Immature natural killer cell (primary cell): ENCODE results near the gene DOCK10. TPM values are rescaled to one million over a fixed set of nuclear protein-coding genes. Genes with fewer than 3 reads are reported as not detected.

ENCODE experiments used
- DNase-seq, 3 donors: peaks; one replicate each; pipeline ENCODE4 v3.0.0; 2022; ENCODE audit warnings: mixed read lengths in 1 of 3
- H3K27ac Mint-ChIP-seq, 6 donors: one replicate each; pipeline ENCODE4 v1.8.0; 2020; ENCODE audit warnings: mixed read lengths in 6 of 6, mild to moderate bottlenecking in 5 of 6, inconsistent platforms in 4 of 6, moderate library complexity in 3 of 6
- H3K27me3 Mint-ChIP-seq, 3 donors: one replicate each; pipeline ENCODE4 v1.8.0; 2020 to 2021; ENCODE audit warnings: low read depth in 3 of 3, mild to moderate bottlenecking in 3 of 3, mixed read lengths in 3 of 3, moderate library complexity in 3 of 3, inconsistent platforms in 1 of 3
- H3K36me3 Mint-ChIP-seq, 3 donors: one replicate each; pipeline ENCODE4 v1.8.0; 2020; ENCODE audit warnings: mixed read lengths in 3 of 3, inconsistent platforms in 2 of 3, mild to moderate bottlenecking in 2 of 3
- H3K4me1 Mint-ChIP-seq, 2 donors: one replicate each; pipeline ENCODE4 v1.8.0; 2020; ENCODE audit warnings: inconsistent platforms in 2 of 2, mild to moderate bottlenecking in 2 of 2, mixed read lengths in 2 of 2, moderate library complexity in 1 of 2
- H3K4me3 Mint-ChIP-seq, 5 donors: one replicate each; pipeline ENCODE4 v1.8.0; 2020; ENCODE audit warnings: mild to moderate bottlenecking in 5 of 5, mixed read lengths in 5 of 5, inconsistent platforms in 3 of 5, moderate library complexity in 3 of 5
- H3K9me3 Mint-ChIP-seq, 6 donors: one replicate each; pipeline ENCODE4 v1.8.0; 2020; ENCODE audit warnings: mild to moderate bottlenecking in 6 of 6, mixed read lengths in 6 of 6, inconsistent platforms in 4 of 6, moderate library complexity in 3 of 6
- polyA plus RNA-seq, 3 donors: library from polyadenylated mRNA; unstranded; fragments of 300-500 nt; fragmentation: Illumina TruSeq; gene quantifications; one replicate each; pipeline ENCODE4 v1.2.3, GENCODE V29; 2021

DOCK10 gene
- polyA plus RNA-seq, 3 donors from 2014 or later = 10.2 to 61.9 (median 22.9) TPM

DNA sequence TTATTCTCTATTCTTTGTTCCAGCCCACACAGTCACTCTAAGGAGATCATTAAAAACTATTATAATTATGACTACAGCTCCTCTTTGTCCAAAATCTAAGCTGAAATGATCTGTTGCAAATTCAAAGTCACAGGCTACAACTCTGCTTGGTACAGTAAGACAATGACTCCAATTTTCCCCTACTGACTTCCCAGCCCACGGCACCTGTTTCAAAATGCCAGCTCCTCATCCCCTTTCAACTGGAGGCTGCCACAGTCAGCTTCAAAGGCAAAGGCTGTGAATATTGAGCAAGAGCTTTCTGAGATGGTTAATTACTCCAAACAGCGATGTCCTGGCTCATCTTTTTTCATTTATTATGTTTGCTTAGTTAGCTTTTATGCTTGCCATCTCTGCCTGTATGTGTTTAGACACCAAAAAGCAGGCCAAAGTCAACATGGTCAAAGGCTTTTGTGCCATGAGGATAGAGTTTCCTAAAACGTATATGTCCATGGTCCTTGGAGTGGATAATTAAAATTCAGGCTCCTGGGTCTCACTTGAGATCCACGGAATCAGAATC lies 141.1 kb downstream of the DOCK10 start:
- H3K4me1 Mint-ChIP-seq = peaks cover 15 to 79% of the 10 kb centered on the region in 2 donors
- peaks cover 5 to 11% (median 7%) of the 10 kb centered on the region in 3 donors for H3K36me3 Mint-ChIP-seq
- DNase-seq = no peak
- H3K9me3 Mint-ChIP-seq = no peaks in the 10 kb centered on the region
- no peak overlapping the region for H3K4me3 Mint-ChIP-seq
- no peaks in the 10 kb centered on the region for H3K27me3 Mint-ChIP-seq
- H3K27ac Mint-ChIP-seq = peak overlapping the region in 5 of 6 donors; percentile 20 to 66 (median 36)

DNA sequence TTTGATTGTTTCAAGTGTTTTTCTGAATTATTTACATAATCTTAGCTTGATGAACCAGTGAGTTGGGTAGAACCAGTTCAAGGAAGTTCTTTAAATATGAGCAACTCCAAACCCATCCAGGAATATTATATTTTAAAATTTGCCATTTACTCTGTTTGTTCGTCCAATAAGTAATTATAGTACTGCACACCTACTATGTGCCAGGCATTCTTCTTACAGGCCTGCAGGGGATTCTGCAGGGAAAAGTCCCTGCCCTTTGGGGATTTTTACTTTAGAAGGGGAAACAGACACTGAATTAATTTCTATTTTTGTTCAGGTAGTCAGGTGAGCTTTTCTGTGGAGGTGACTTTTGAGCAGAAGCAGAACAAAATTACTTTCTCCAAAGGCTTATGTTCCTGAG lies 146.9 kb downstream of the DOCK10 start:
- peaks cover 25 to 72% of the 10 kb centered on the region in 2 donors for H3K4me1 Mint-ChIP-seq
- H3K36me3 Mint-ChIP-seq = peaks cover 5 to 25% (median 18%) of the 10 kb centered on the region in 3 donors
- H3K27ac Mint-ChIP-seq = peak overlapping the region; percentile 74 to 89 (median 86)
- no peaks in the 10 kb centered on the region for H3K9me3 Mint-ChIP-seq
- DNase-seq = no peak
- peaks cover 0 to 3% (median 0%) of the 10 kb centered on the region in 3 donors for H3K27me3 Mint-ChIP-seq
- H3K4me3 Mint-ChIP-seq = no peak overlapping the region

DNA sequence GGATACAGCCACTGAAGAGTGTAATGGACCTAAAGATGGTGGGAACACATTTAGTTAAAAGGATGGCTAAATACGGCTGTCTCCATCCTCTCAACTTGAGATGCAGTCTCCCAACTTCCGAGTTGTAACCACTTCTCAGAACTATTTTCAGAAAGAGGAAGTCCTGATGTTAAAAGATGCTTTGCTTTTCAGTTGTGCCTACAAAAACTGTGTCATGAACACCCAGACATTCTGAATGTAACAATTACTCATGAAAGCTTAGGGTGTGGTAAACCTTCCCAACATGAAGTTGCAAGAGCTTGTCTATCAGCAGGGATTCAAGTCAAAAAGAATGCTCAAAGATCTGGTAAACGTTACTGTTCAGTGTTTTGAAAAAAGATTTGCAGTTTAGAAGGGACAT lies 147.9 kb downstream of the DOCK10 start:
- H3K27me3 Mint-ChIP-seq = peaks cover 0 to 3% (median 0%) of the 10 kb centered on the region in 3 donors
- H3K36me3 Mint-ChIP-seq = peaks cover 12 to 26% (median 18%) of the 10 kb centered on the region in 3 donors
- DNase-seq = no peak
- no peaks in the 10 kb centered on the region for H3K9me3 Mint-ChIP-seq
- H3K4me3 Mint-ChIP-seq = peak overlapping the region in 4 of 5 donors; percentile 7 to 76 (median 53)
- peak overlapping the region; percentile 74 to 89 (median 86) for H3K27ac Mint-ChIP-seq
- H3K4me1 Mint-ChIP-seq = peaks cover 30 to 74% of the 10 kb centered on the region in 2 donors

DNA sequence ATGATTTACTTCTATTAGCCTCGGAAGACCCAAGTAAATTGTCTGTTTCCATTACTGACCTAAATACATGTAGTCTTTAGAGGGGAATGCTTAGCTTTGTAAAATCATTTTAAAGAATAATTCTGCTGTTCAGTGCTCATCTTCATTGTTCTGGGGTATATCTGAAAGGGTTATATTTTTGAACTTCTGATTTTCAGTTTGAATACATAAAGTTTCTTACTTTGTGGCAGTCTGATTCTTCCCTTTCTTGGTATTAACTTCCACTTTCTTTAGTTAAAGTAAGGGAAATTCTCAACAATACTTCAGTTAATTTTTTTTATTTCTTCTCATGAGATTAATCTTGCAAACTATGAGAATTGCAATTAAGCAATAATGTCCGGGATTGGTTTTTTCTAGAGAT lies 148.4 kb downstream of the DOCK10 start:
- DNase-seq = no peak
- Mint-ChIP-seq H3K27me3 (peaks cover 0 to 3% (median 0%) of the 10 kb centered on the region in 3 donors), H3K27ac (peak overlapping the region; percentile 74 to 89 (median 86)), H3K9me3 (no peaks in the 10 kb centered on the region), H3K36me3 (peaks cover 12 to 26% (median 18%) of the 10 kb centered on the region in 3 donors), H3K4me1 (peaks cover 30 to 73% of the 10 kb centered on the region in 2 donors), H3K4me3 (peak overlapping the region; percentile 7 to 76 (median 47))

DNA sequence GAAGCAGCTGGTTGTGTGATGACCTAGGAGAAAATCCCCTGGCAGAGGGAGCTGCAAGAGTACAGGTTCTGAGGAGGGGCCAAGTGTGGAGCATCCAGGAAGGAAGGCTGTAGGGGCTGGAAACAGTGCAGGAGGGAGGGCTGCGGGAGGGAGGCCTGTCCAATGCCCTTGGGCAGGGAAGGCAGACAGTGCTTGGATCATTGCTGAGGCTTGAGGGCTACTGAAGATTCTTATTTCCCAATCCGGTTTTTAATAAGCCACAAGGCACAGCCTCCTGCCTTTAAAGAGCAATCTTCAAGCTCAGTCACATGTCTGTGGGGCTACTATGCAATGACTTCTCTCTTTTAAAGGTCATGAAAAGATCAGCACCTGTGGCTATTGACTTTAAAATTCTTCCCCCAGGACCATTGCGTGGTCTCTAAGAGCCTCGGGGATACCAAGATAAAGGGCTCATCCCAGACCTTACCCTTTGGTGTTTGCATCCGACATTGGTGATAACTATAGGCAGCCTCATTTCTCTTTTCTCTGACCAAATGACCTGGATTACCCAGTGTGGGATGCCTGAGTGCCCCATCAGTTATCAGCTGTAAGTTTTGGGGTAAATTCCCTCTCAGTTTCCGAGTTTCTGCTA lies 149.6 kb downstream of the DOCK10 start:
- Mint-ChIP-seq H3K4me1 (peaks cover 26 to 69% of the 10 kb centered on the region in 2 donors), H3K27me3 (peaks cover 0 to 3% (median 0%) of the 10 kb centered on the region in 3 donors), H3K4me3 (no peak overlapping the region), H3K9me3 (no peaks in the 10 kb centered on the region), H3K36me3 (peaks cover 12 to 28% (median 18%) of the 10 kb centered on the region in 3 donors), H3K27ac (peak overlapping the region in 5 of 6 donors; percentile 73 to 89 (median 79))
- DNase-seq = no peak

DNA sequence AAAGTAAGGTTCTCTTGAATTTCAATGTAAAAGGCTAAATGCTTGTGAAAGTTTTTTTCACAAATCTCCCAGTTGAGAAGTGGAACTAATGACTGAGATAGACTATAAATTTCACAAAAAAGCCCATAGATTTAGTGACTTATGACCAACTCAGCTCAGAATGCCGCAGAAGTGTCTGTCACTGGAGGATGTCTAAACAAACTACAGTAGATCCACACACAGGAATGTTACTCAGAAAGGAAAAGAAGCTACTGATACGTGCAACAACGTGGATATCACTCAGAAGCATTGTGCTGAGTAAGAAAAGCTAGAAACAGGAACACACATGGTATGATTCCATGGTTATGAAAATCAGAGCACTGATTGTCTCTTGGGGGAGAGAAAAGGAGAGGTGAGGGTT lies 151.9 kb downstream of the DOCK10 start:
- Mint-ChIP-seq H3K4me3 (no peak overlapping the region), H3K4me1 (peaks cover 26 to 63% of the 10 kb centered on the region in 2 donors), H3K36me3 (peaks cover 10 to 32% (median 22%) of the 10 kb centered on the region in 3 donors), H3K9me3 (no peaks in the 10 kb centered on the region), H3K27me3 (peaks cover 0 to 3% (median 1%) of the 10 kb centered on the region in 3 donors), H3K27ac (peak overlapping the region in 3 of 6 donors; percentile 14 to 59 (median 36))
- no peak for DNase-seq

DNA sequence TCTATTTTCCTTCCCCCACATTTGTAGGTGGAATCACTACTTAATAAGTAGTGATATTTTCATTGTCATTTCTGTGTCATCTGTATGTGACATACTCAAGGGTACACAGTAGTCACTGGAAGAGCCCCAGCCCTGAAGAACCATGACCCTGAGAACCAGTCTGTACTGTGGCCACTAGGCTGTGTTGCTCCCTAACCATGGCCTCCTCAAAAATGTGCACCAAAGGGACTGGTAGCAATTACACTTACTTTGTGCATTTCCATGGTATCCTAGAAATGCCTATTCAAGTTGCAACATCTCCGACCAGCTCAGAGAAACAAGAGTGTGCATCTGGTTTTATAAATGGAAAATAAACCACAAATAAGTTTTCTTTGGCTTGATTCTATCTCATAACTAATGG lies 155.1 kb downstream of the DOCK10 start:
- DNase-seq = peak in 1 of 3 donors; percentile 6
- H3K27ac Mint-ChIP-seq = peak overlapping the region in 2 of 6 donors; percentile 20 to 71
- H3K9me3 Mint-ChIP-seq = no peaks in the 10 kb centered on the region
- H3K4me1 Mint-ChIP-seq = peaks cover 10 to 45% of the 10 kb centered on the region in 2 donors
- H3K4me3 Mint-ChIP-seq = no peak overlapping the region
- peaks cover 0 to 1% (median 0%) of the 10 kb centered on the region in 3 donors for H3K27me3 Mint-ChIP-seq
- H3K36me3 Mint-ChIP-seq = peaks cover 20 to 44% (median 21%) of the 10 kb centered on the region in 3 donors

DNA sequence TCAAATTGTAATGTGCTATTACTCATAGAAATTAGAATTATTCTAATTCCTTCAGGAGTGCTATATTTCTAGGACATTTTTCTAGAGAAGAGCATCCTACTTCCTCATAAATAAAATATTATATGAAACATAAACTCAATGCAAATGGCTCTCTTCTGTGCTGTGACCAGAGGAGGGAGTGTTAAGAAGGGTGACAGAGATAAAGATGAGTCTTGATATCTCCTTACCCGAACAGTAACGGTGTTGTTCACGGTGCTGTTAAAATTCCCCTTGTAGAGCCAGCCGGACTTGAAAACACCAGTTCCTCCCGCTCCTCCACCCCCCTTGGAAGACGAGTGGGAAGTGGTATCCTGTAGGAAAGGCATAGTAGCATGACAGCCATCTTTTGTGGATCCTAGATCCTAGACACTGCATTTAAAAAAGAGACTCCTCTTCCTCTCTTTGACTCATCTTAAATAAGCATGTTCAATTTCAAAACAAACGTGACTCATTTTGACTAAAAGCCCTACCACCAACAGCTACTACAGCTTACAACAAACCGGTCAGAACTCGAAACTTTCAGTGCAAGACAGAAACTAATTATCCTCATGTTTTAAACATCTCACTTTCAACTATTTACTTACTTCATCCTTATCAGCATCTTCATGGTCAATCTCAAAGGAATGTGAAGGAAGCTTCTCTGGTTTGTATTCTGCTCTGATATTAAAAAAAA lies 156.3 kb downstream of the DOCK10 start:
- no peaks in the 10 kb centered on the region for H3K9me3 Mint-ChIP-seq
- peaks cover 18 to 50% of the 10 kb centered on the region in 2 donors for H3K4me1 Mint-ChIP-seq
- H3K27ac Mint-ChIP-seq = peak overlapping the region in 4 of 6 donors; percentile 24 to 82 (median 46)
- H3K27me3 Mint-ChIP-seq = peaks cover 0 to 1% (median 0%) of the 10 kb centered on the region in 3 donors
- peaks cover 16 to 53% (median 25%) of the 10 kb centered on the region in 3 donors for H3K36me3 Mint-ChIP-seq
- DNase-seq = no peak
- no peak overlapping the region for H3K4me3 Mint-ChIP-seq

DNA sequence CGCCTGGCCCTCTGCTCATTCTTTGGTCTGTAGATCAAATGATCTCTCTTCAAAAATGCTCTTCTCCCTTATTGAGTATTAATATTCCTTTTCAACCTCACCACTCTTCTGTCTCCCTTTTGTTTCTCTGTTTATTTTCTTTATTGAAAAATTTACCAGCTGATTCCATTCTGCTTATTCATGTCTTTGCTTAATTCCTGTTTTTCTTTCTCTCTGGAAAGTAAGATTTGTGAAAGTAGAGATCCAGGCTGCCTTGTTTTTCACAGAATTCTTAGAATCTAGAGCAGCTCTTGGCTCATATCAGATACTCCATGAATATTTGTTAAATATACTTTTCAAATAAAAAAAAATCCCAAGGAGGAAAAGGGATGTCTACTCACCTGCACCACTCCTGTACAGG lies 157.0 kb downstream of the DOCK10 start:
- Mint-ChIP-seq H3K27ac (peak overlapping the region in 3 of 6 donors; percentile 21 to 78 (median 65)), H3K4me1 (peaks cover 18 to 50% of the 10 kb centered on the region in 2 donors), H3K4me3 (no peak overlapping the region), H3K27me3 (peaks cover 0 to 1% (median 0%) of the 10 kb centered on the region in 3 donors), H3K36me3 (peaks cover 20 to 52% (median 30%) of the 10 kb centered on the region in 3 donors), H3K9me3 (no peaks in the 10 kb centered on the region)
- no peak for DNase-seq

DNA sequence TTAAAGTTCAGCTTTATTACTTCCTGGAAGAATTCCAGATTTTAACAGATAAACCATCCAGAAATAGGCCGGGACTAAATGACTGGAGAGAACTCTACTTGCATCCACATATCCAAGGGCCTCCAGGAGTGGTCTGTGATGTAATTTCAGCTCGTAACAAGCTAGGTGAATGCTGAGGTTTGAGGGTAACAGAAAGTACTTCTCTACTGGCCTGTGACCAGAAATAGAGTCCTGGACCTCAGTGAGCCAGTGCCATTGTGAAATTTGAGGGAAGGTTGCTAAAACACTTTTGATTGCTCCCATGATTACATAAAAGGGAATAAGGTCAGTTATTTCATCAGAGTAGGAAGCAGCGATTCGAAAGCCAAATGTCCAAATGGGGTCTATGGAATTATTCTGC lies 158.1 kb downstream of the DOCK10 start:
- peak overlapping the region in 3 of 6 donors; percentile 17 to 48 (median 32) for H3K27ac Mint-ChIP-seq
- peaks cover 23 to 55% (median 27%) of the 10 kb centered on the region in 3 donors for H3K36me3 Mint-ChIP-seq
- no peak for DNase-seq
- no peak overlapping the region for H3K4me3 Mint-ChIP-seq
- peaks cover 0 to 1% (median 0%) of the 10 kb centered on the region in 3 donors for H3K27me3 Mint-ChIP-seq
- no peaks in the 10 kb centered on the region for H3K9me3 Mint-ChIP-seq
- H3K4me1 Mint-ChIP-seq = peaks cover 13 to 43% of the 10 kb centered on the region in 2 donors

DNA sequence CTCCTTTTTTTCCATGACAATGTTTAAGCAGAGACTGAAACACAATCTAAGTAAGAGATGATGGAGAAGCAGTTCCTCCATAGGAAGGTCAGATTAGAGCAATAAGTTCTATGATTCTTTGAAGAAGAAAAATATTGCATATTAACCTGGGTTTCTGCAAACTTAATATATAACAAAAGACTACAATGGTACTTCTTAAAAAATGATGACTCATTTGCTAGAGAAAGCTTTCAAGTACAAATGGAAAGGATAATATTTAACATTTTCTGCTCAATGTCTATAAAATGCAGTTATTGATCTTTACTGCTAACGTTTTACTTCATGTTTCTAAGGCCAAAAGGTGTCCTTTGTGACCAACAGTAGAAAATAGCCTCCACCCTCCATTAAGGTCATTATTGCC lies 158.6 kb downstream of the DOCK10 start:
- peaks cover 27 to 59% (median 28%) of the 10 kb centered on the region in 3 donors for H3K36me3 Mint-ChIP-seq
- peak overlapping the region in 4 of 6 donors; percentile 16 to 75 (median 41) for H3K27ac Mint-ChIP-seq
- no peaks in the 10 kb centered on the region for H3K9me3 Mint-ChIP-seq
- DNase-seq = no peak
- no peak overlapping the region for H3K4me3 Mint-ChIP-seq
- H3K4me1 Mint-ChIP-seq = peaks cover 13 to 38% of the 10 kb centered on the region in 2 donors
- H3K27me3 Mint-ChIP-seq = peaks cover 0 to 1% (median 0%) of the 10 kb centered on the region in 3 donors

DNA sequence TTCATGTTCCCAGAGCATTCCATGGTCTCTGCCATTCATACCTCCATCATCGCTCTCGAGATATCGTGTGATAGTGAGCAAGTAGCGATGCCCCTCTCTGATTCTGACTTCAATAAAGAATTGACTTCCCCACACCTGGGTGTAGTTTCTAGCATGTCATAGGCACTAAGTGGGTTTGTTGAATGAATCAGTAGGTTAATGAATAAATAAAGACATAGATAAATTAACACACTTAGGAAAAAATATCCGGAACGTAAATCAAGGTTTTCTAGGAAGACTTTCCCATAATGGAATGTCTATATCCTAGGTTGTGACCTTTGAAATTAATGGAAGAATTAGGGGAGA lies 159.1 kb downstream of the DOCK10 start:
- peaks cover 31 to 54% (median 33%) of the 10 kb centered on the region in 3 donors for H3K36me3 Mint-ChIP-seq
- peak overlapping the region in 1 of 6 donors; percentile 75 for H3K27ac Mint-ChIP-seq
- peaks cover 12 to 36% of the 10 kb centered on the region in 2 donors for H3K4me1 Mint-ChIP-seq
- peaks cover 0 to 1% (median 0%) of the 10 kb centered on the region in 3 donors for H3K27me3 Mint-ChIP-seq
- no peak overlapping the region for H3K4me3 Mint-ChIP-seq
- no peaks in the 10 kb centered on the region for H3K9me3 Mint-ChIP-seq
- no peak for DNase-seq

DNA sequence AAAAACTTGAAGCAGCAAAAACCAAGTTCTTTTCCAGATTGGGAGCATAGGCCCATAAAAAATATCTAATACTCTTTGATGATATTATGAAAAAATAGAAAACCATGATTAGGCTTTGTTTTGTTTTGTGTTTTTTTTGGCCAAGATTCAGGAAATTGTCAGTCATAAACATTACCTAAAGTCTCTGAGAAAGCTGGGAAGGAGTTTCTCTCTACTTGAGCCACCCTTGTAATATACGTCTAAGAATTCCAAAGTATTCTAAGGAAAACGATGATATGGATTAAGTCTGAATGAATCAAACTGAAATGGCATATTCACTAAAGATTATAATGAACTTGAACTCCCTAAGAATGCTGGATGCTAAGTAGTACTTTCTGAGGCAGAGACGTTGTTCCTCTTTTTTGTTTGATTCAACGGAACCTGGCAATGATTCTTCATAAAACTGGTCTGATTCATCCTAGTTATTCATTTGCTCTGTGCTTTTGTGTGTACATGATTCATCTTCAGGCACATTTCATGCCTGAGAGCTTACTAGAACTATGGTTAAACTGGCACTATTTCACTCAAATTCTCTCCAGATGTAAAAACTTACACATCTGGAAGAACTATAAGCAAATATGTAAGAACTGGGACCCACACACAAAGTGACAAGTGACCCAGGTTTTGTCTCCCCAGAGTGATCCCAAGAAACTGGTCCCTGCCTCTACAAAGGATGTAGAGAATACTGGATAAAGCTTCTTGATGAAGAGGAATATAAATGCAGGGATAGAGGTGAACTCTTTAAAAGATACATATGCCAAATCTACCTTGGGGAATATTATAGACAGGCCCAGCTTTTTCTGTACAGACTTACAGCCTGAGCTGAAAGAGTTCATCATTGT lies 159.7 kb downstream of the DOCK10 start:
- peaks cover 37 to 53% (median 38%) of the 10 kb centered on the region in 3 donors for H3K36me3 Mint-ChIP-seq

More for the DNA sequence above, 159.7 kb downstream of the DOCK10 start:
- Mint-ChIP-seq H3K27ac (peak overlapping the region; percentile 35 to 77 (median 54)), H3K4me1 (peaks cover 11 to 37% of the 10 kb centered on the region in 2 donors), H3K9me3 (no peaks in the 10 kb centered on the region), H3K27me3 (peaks cover 0 to 1% (median 0%) of the 10 kb centered on the region in 3 donors), H3K4me3 (no peak overlapping the region)
- no peak for DNase-seq
